Measurements from ENCODE around the gene UBQLN3. TPM values are rescaled to one million over a fixed set of nuclear protein-coding genes. Genes with fewer than 3 reads are reported as not detected.

The UBQLN3 gene
- total RNA-seq, 1 donor from 2014 or later: not detected

DNA sequence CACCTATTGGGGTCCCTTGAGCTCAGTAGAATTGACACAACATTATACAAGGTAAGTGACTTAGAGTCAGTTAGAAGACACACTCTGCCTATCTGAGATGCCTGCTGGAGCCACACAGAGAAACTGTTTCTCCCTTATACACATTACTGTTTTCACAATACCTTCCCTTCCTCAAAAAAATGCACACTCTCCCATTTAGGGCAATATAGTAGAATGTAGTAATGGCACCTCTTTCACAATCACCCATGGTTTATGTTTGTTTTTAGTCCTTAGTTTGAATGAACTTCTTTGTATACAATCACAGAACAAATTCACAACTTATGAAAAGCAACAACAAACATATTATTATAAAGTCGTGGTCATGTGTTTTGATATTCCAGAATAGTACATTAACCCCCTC, 24.3 kb upstream of the UBQLN3 start:
- no peak overlapping the region for H3K27ac Mint-ChIP-seq
- no peak for TF ChIP-seq CTCF (IDR thresholded peaks at IDR 0.05; ENCODE audit: unreplicated experiment)
- no peaks in the 10 kb centered on the region for H3K27me3 Mint-ChIP-seq
- H3K4me3 Mint-ChIP-seq (ENCODE audit: low read depth): no peak overlapping the region
- no peaks in the 10 kb centered on the region for H3K4me1 Mint-ChIP-seq (ENCODE audit: low read depth)
- no peaks in the 10 kb centered on the region for H3K36me3 Mint-ChIP-seq (ENCODE audit: insufficient read depth)
- DNase-seq (ENCODE audit: low spot score, unreplicated experiment): no peak
- H3K9me3 Mint-ChIP-seq (ENCODE audit: low read depth): peaks cover 11% of the 10 kb centered on the region

- Mint-ChIP-seq H3K27me3 (no peaks in the 10 kb centered on the region), H3K9me3 (ENCODE audit: low read depth) (no peaks in the 10 kb centered on the region), H3K27ac (no peak overlapping the region), H3K4me1 (ENCODE audit: low read depth) (no peaks in the 10 kb centered on the region), H3K36me3 (ENCODE audit: insufficient read depth) (no peaks in the 10 kb centered on the region), H3K4me3 (ENCODE audit: low read depth) (no peak overlapping the region)
- DNase-seq (ENCODE audit: low spot score, unreplicated experiment): no peak
- TF ChIP-seq CTCF (IDR thresholded peaks at IDR 0.05; ENCODE audit: unreplicated experiment): no peak
These were observed 21.5 kb upstream of the UBQLN3 start for GRCh38 chr11:5531053-5531831.

DNA sequence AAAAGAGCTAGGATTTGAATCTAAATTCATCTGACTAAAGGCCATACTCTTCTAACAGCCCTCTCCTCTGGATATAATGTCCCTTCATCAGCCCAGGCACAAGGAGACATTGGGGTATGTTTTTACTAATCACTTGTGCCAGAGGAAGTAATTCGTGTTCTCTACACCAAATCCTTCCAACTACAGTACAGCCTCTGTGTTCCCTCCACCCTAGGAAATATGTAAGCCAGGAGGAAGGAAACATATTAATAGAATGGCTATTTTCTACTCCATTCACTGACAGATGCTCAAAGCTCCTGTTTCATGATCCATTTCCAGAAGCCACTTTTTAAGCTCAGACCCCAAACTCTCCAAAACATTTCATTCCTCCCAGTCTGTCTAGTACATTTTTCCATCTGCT, 18.7 kb upstream of the UBQLN3 start:
- Mint-ChIP-seq H3K4me3 (ENCODE audit: low read depth) (no peak overlapping the region), H3K4me1 (ENCODE audit: low read depth) (no peaks in the 10 kb centered on the region), H3K27ac (no peak overlapping the region), H3K9me3 (ENCODE audit: low read depth) (no peaks in the 10 kb centered on the region), H3K36me3 (ENCODE audit: insufficient read depth) (no peaks in the 10 kb centered on the region), H3K27me3 (no peaks in the 10 kb centered on the region)
- TF ChIP-seq CTCF (IDR thresholded peaks at IDR 0.05; ENCODE audit: unreplicated experiment): no peak
- no peak for DNase-seq (ENCODE audit: low spot score, unreplicated experiment)

GRCh38 chr11:5527716-5528115, 18.0 kb upstream of the UBQLN3 start:
- Mint-ChIP-seq H3K27me3 (no peaks in the 10 kb centered on the region), H3K27ac (no peak overlapping the region), H3K4me3 (ENCODE audit: low read depth) (no peak overlapping the region), H3K4me1 (ENCODE audit: low read depth) (no peaks in the 10 kb centered on the region), H3K36me3 (ENCODE audit: insufficient read depth) (no peaks in the 10 kb centered on the region), H3K9me3 (ENCODE audit: low read depth) (no peaks in the 10 kb centered on the region)
- TF ChIP-seq CTCF (IDR thresholded peaks at IDR 0.05; ENCODE audit: unreplicated experiment): no peak
- no peak for DNase-seq (ENCODE audit: low spot score, unreplicated experiment)

- DNase-seq (ENCODE audit: low spot score, unreplicated experiment): no peak
- H3K27ac Mint-ChIP-seq: no peak overlapping the region
- H3K36me3 Mint-ChIP-seq (ENCODE audit: insufficient read depth): no peaks in the 10 kb centered on the region
- no peaks in the 10 kb centered on the region for H3K27me3 Mint-ChIP-seq
- TF ChIP-seq CTCF (IDR thresholded peaks at IDR 0.05; ENCODE audit: unreplicated experiment): no peak
- no peaks in the 10 kb centered on the region for H3K9me3 Mint-ChIP-seq (ENCODE audit: low read depth)
- no peak overlapping the region for H3K4me3 Mint-ChIP-seq (ENCODE audit: low read depth)
- H3K4me1 Mint-ChIP-seq (ENCODE audit: low read depth): no peaks in the 10 kb centered on the region
These were observed 15.0 kb upstream of the UBQLN3 start for GRCh38 chr11:5524756-5525155.

All from progenitor cell of endocrine pancreas (in vitro differentiated cells).